ENCODE data around the gene CDH7. TPM values are rescaled to one million over a fixed set of nuclear protein-coding genes. Genes with fewer than 3 reads are reported as not detected.

CDH7 gene
- total RNA-seq, 1 donor: not detected

- peaks cover 3% of the 10 kb centered on the region for H3K9me3 ChIP-seq (ENCODE audit: low read depth, low read length)
- no peak for DNase-seq (ENCODE audit: insufficient read length, low spot score, missing footprints)
- no peak overlapping the region for H3K27ac ChIP-seq (ENCODE audit: low read depth, low read length)
- H2AFZ ChIP-seq (ENCODE audit: low read length): no peak overlapping the region
- H3K36me3 ChIP-seq (ENCODE audit: insufficient read depth, low read length): no peaks in the 10 kb centered on the region
- H4K20me1 ChIP-seq (ENCODE audit: insufficient read depth, low read length): no peaks in the 10 kb centered on the region
- H3K4me3 ChIP-seq (ENCODE audit: insufficient read depth, low read length): no peak overlapping the region
- TF ChIP-seq CTCF (IDR thresholded peaks at IDR 0.05; ENCODE audit: extremely low read depth, low read depth, low read length): no peak
- no peak overlapping the region for H3K4me2 ChIP-seq (ENCODE audit: insufficient read depth, low read length)
- no peaks in the 10 kb centered on the region for H3K27me3 ChIP-seq (ENCODE audit: insufficient read depth, low read length)
- H3K4me1 ChIP-seq (ENCODE audit: insufficient read depth, low read length): no peaks in the 10 kb centered on the region
- no peaks in the 10 kb centered on the region for H3K79me2 ChIP-seq (ENCODE audit: insufficient read depth, low read length)
These were observed 39.3 kb upstream of the CDH7 start for GRCh38 chr18:65711493-65711892.

- no peaks in the 10 kb centered on the region for H3K79me2 ChIP-seq (ENCODE audit: insufficient read depth, low read length)
- no peaks in the 10 kb centered on the region for H3K4me1 ChIP-seq (ENCODE audit: insufficient read depth, low read length)
- no peak for DNase-seq (ENCODE audit: insufficient read length, low spot score, missing footprints)
- H3K27ac ChIP-seq (ENCODE audit: low read depth, low read length): no peak overlapping the region
- no peaks in the 10 kb centered on the region for H4K20me1 ChIP-seq (ENCODE audit: insufficient read depth, low read length)
- no peak overlapping the region for H3K4me2 ChIP-seq (ENCODE audit: insufficient read depth, low read length)
- no peak overlapping the region for H2AFZ ChIP-seq (ENCODE audit: low read length)
- H3K4me3 ChIP-seq (ENCODE audit: insufficient read depth, low read length): no peak overlapping the region
- H3K27me3 ChIP-seq (ENCODE audit: insufficient read depth, low read length): no peaks in the 10 kb centered on the region
- no peaks in the 10 kb centered on the region for H3K9me3 ChIP-seq (ENCODE audit: low read depth, low read length)
- H3K36me3 ChIP-seq (ENCODE audit: insufficient read depth, low read length): no peaks in the 10 kb centered on the region
- no peak for TF ChIP-seq CTCF (IDR thresholded peaks at IDR 0.05; ENCODE audit: extremely low read depth, low read depth, low read length)
These were observed 29.2 kb upstream of the CDH7 start for GRCh38 chr18:65721619-65722018.

- no peak overlapping the region for H3K4me2 ChIP-seq (ENCODE audit: insufficient read depth, low read length)
- H3K4me1 ChIP-seq (ENCODE audit: insufficient read depth, low read length): no peaks in the 10 kb centered on the region
- H3K9me3 ChIP-seq (ENCODE audit: low read depth, low read length): no peaks in the 10 kb centered on the region
- H3K27ac ChIP-seq (ENCODE audit: low read depth, low read length): no peak overlapping the region
- no peak overlapping the region for H2AFZ ChIP-seq (ENCODE audit: low read length)
- no peak overlapping the region for H3K4me3 ChIP-seq (ENCODE audit: insufficient read depth, low read length)
- H3K27me3 ChIP-seq (ENCODE audit: insufficient read depth, low read length): no peaks in the 10 kb centered on the region
- DNase-seq (ENCODE audit: insufficient read length, low spot score, missing footprints): no peak
- no peak for TF ChIP-seq CTCF (IDR thresholded peaks at IDR 0.05; ENCODE audit: extremely low read depth, low read depth, low read length)
- no peaks in the 10 kb centered on the region for H4K20me1 ChIP-seq (ENCODE audit: insufficient read depth, low read length)
- no peaks in the 10 kb centered on the region for H3K36me3 ChIP-seq (ENCODE audit: insufficient read depth, low read length)
- no peaks in the 10 kb centered on the region for H3K79me2 ChIP-seq (ENCODE audit: insufficient read depth, low read length)
These were observed 25.4 kb upstream of the CDH7 start for GRCh38 chr18:65725251-65726050.

- no peaks in the 10 kb centered on the region for H3K79me2 ChIP-seq (ENCODE audit: insufficient read depth, low read length)
These were observed 15.7 kb upstream of the CDH7 start for GRCh38 chr18:65735155-65735554.

More at GRCh38 chr18:65735155-65735554, 15.7 kb upstream of the CDH7 start:
- peaks cover 2% of the 10 kb centered on the region for H3K9me3 ChIP-seq (ENCODE audit: low read depth, low read length)
- H3K4me2 ChIP-seq (ENCODE audit: insufficient read depth, low read length): no peak overlapping the region
- H3K4me3 ChIP-seq (ENCODE audit: insufficient read depth, low read length): no peak overlapping the region
- H3K27me3 ChIP-seq (ENCODE audit: insufficient read depth, low read length): no peaks in the 10 kb centered on the region
- H3K36me3 ChIP-seq (ENCODE audit: insufficient read depth, low read length): no peaks in the 10 kb centered on the region
- no peaks in the 10 kb centered on the region for H4K20me1 ChIP-seq (ENCODE audit: insufficient read depth, low read length)
- DNase-seq (ENCODE audit: insufficient read length, low spot score, missing footprints): no peak
- TF ChIP-seq CTCF (IDR thresholded peaks at IDR 0.05; ENCODE audit: extremely low read depth, low read depth, low read length): no peak
- no peak overlapping the region for H3K27ac ChIP-seq (ENCODE audit: low read depth, low read length)
- no peaks in the 10 kb centered on the region for H3K4me1 ChIP-seq (ENCODE audit: insufficient read depth, low read length)
- H2AFZ ChIP-seq (ENCODE audit: low read length): no peak overlapping the region

Data from osteoblast (primary cell).